NCI-H510A (cell line): ENCODE results near the gene VPS25.
"Not testable (repeated sequence)": the region's sequence is repeated elsewhere in the genome, so short reads cannot be mapped to it uniquely, and the experiment has no call there.

Experiments
- DNase-seq: peaks from one replicate; lab custom pipeline; 2025; lab: John Stamatoyannopoulos, UW

The VPS25 gene

DNA sequence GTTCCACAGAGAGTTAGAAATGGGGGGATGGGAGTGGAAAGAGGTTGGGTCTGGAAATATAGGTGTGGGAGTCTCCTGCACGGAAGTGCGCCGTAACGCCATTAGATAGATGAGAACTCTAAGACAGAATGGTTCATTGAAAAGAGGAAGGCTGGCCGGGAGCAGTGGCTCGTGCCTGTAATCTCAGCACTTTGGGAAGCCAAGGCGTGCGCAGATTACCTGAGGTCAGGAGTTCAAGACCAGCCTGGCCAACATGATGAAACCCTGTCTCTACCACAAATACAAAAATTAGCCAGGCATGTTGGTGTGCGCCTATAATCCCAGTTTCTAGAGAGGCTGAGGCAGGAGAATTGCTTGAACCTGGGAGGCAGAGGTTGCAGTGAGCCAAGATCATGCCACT is 5.2 kb upstream of the VPS25 start:
- DNase-seq: not testable (repeated sequence)

DNA sequence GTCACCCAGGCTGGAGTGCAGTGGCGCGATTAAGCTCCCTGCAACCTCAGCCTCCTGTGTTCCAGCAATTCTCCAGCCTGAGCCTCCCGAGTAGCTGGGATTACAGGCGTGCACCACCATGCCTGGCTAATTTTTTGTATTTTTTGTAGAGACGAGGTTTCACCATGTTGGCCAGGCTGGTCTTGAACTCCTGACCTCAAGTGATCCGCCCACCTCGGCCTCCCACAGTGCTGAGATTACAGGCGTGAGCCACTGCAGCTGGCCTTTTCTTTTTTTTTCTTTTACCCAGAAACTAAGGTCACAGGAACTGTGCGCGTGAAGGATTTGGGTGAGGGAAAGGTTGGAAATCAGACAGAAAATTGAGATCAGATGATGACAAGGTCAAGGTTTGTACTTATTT is 3.3 kb upstream of the VPS25 start:
- DNase-seq: not testable (repeated sequence)

DNA sequence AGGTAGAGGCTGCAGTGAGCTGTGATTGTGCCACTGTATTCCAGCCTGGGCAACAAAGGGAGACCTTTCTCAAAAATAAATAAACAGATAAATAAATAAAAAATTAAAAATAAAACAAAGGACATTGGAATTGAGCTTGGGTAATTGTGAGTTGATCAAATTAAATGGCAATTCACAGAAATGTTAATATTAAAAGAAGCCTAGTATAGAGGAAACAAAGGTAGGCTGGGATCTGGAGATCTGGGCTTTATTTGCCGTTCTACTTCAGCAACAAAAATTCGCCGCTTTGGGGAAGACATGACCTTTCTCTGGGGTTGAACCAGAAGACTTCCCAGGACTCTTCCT is 332 bp upstream of the VPS25 start:
- no peak for DNase-seq

DNA sequence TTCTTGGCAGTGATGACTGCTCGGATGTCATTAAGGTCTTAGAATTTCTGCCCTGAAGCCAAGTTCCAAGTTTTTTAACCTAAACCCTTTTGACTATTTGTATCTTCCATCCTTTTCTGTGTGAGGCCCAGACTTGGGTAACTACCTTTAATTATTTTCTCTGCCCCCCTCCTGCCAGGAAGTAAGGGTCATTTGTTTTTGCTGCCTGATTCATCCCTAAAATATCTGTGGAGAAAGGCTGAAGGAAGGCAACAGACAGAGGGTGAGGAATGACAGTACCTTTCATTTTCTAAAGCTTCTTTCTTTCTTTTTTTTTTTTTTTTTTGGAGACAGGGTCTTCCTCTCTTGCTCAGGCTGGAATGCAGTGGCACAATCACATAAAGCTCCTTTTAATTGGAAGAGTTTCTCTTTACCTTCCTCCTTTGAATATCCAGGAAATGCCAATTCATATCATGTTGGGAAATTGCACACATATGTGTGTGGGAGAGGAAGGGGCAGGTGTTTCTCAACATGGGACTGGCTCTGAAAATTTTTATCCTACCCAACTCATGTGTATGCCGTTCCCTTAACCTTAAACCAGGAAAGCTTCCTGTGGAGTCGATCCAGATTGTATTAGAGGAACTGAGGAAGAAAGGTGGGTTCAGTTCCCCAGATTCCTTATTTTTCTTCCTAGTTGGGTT is 957 bp downstream of the VPS25 start:
- DNase-seq: no peak

DNA sequence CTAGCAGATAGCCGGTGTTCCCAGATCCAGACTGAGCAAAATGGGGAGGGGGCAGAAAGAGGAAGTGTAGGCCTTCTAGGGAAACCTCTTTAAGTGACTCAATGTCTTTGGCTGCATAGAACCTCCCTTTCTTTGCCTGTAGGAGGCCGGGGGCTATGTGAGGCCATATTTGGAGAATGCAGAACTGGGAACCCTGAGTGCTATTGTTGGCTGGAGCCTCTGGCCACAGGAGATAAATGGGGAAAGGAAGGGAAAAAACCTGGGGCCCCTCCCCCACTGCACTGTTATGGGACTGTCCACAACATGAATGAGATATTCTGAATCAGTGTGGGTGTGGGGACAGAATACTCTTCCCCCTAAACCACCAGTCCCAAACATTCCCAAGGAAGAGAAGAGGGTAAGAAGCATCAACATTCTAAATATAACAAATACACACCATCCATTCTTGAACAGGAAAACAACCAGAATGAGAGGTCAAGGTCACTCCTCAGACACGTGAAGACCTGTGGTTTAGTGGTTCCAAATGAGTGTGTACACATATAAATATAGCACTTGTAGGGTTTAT is 2.4 kb downstream of the VPS25 start:
- DNase-seq: no peak

DNA sequence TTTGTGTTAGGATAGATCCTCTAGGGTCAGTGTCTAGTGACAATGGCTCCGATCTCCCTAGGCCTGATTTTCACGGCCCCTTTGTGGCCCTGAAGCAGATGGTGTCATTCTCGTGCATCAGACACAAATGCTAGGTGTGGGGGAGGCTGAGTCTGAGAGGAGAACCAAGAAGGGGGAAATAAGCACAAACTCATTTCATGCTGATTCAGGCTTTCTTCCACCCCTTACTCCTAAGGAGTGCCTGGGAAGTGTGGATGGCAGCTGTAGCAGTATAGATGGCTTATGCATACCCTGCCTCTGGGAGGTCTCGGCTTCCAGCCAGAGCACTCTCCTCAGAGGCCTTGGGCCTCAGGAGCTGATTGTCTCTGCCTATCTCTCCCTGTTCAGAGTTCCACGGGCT is 5.3 kb downstream of the VPS25 start:
- DNase-seq: no peak

DNA sequence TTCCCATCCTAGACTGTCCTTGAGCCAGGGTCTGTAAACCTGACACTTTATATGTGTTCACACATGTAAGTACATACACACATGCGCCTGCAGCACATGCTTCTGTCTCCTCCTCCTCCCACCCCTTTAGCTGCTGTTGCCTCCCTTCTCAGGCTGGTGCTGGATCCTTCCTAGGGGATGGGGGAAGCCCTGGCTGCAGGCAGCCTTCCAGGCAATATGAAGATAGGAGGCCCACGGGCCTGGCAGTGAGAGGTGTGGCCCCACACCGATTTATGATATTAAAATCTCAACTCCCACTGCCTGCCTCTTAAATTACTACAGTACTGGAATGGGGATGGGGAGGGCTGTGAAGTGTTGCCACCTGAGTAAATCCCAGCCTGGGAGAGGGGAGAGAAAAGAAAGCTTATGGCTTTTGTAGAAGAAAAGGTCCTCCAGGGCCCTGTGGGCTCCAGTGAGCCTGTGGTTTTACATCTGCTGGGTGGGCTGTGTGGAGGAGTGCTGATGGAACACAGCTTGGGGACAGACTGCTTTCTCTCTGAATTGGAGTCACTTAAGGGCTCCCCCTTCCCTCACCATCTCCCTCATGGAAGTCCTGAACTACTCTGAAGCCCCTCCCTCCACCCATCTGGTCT is 6.2 kb downstream of the VPS25 start:
- no peak for DNase-seq

DNA sequence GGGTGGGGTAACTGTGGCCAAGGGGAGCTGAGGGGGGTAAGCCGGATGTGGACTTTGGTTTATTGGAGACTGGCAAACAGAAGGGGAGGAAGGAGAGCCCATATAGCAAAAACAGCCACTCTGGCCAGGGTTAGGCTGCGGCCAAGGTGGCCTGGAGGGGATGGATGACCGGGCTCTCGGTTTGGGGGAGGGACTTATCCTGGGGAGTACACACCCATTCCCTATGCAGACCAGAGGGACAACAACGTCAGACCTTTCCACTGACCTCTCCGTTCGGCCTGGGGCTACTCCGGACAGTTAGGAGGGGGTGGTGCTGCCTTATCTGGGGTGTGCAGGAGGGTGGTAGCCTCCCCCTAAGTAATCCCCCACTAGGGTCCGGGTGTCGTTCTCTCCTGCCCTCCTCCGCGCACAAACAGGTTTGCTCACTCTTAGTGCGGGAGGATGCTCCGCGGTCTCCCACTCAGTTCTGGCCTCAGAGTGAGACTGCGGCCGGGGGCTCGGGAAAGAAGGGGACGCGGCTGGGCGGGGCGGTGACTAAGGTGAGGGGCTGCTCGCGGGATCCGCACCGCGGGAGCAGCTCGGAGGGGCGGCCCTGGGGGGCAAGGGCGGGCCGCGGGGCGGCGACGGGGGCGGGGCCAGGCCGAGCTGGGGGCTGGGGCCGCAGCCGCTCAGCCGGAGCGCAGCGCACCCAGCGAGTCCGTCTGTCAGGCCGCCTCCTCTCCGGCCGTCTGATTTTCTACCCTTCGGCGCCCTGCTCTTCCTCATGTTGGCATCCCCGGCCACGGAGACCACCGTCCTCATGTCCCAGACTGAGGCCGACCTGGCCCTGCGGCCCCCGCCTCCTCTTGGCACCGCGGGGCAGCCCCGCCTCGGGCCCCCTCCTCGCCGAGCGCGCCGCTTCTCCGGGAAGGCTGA is 6.9 kb downstream of the VPS25 start, which contains the start of gene WNK4:
TSS of gene WNK4 (plus strand) at position 675 of the 915 bp plus-strand sequence. CDS start at position 764, 89 bp downstream.
- DNase-seq: no peak

DNA sequence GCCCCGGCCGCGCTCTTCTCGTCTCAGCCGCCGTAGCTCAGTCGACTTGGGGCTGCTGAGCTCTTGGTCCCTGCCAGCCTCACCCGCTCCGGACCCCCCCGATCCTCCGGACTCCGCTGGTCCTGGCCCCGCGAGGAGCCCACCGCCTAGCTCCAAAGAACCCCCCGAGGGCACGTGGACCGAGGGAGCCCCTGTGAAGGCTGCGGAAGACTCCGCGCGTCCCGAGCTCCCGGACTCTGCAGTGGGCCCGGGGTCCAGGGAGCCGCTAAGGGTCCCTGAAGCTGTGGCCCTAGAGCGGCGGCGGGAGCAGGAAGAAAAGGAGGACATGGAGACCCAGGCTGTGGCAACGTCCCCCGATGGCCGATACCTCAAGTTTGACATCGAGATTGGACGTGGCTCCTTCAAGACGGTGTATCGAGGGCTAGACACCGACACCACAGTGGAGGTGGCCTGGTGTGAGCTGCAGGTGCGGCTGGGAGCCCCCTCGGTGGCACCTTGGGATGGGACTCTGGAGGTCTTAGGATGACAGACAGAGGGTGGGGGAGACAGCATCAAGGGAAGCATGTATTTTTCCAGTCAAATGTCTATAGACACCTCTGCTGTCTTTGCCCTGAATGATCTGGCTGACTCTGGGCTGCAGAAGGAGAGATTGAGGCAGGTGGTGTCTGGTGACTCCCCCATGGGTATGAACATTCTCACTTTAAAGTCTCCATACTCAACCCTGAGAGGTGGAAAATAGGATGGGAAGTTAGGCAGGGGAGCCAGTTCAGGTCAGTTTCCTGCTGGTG is 7.8 kb downstream of the VPS25 start:
- no peak for DNase-seq

DNA sequence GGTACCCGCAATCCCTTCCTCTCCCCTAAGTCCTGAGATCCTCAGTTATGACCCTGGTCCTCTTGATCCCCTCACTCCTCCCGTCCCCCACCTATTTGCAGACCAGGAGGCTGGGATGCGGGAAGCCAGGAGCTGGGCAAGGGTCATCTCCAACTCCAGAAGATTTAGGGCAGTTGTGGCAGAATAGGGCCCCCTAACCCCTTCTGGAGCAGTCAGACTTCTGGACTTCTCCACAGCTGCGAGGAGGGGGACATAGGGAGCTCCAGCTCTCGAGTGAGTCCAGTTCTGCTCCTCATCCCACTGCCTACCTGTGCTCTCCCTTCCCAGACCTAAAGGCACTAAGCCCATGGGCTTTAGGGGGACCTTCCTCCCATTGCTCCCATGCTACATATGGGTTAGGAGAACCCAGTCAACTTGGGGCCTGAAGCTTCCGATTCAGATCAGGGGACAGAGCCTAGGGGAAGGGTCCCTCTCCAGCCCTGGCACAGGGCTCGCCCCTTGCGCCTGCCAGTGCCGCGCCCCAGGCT is 8.5 kb downstream of the VPS25 start:
- DNase-seq: no peak

DNA sequence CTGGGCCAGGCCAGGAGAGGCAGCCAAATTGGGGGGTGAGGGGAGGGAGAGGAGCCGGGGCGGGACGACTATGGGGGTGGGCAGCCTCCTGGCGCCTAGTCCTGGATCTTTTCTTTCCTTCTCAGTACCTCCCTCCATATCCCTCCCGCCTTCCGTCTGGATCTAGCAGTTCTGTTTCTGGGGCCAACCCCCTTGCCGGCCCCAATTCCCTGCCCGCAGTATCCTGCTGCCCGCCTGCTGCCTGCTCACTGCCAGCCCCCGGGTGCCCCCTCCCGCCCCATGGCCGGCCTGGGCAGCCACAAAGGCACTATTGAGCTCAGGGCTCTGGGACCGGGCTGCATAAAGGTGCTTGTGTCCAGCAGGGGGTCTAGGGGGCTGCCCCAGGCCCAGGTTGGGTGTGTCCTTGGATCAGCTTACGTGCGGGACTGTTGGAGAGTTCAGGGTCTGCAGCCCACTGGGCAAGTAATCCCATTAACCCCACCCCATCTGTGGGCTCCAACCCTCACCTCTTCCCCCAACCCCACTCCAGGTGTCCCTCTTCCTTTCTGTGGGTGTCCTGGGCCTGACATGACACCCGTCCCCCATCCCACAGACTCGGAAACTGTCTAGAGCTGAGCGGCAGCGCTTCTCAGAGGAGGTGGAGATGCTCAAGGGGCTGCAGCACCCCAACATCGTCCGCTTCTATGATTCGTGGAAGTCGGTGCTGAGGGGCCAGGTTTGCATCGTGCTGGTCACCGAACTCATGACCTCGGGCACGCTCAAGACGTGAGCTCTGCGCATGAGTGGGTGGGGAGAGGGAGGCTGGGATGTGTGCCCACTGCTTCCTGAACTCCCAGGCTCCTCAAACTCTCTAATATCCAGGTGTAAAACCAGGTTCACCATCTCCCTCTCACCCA is 9.2 kb downstream of the VPS25 start:
- no peak for DNase-seq

DNA sequence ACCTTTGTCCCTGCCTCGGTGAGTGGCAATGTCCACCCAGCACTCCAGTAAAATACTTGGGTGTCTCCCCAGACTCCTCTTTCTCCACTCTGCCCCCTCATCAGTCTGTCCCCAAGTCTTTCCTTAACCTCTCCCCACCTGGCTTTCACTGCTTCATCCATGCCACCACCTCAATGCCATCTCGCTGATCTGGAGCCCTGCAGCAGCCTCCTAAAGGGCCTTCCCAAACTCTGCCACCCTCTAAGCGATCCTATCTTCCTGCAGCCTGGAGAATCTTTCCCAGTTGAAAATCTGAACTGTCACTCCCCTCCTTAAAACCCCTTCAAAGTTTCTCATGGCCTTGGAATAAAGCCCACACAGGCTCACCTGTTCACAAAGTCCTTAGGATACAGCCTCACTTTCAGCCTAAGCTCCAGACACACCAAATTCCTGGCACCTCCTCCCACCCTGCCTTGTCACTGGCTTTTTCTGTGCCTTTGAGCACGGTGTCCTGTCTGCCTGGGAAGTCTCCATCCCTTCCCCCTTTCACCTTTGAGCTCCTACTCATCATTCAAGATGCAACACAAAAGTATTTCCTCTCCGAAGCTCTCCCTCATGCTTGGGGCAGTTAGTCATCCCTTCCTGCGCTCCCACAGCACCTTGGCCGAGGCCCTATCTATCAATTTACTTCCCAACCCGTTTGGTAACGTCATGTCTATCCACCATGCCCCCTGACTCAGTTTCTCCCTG is 10.0 kb downstream of the VPS25 start:
- no peak for DNase-seq

DNA sequence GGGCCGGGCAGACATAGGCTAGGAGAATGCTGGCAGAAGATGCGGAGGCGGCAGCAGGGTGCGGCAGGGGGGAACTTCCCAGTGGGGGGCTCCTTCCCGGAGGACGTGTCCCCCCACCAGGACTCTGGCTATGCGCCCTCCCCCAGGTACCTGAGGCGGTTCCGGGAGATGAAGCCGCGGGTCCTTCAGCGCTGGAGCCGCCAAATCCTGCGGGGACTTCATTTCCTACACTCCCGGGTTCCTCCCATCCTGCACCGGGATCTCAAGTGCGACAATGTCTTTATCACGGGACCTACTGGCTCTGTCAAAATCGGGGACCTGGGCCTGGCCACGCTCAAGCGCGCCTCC is 10.5 kb downstream of the VPS25 start:
- no peak for DNase-seq

DNA sequence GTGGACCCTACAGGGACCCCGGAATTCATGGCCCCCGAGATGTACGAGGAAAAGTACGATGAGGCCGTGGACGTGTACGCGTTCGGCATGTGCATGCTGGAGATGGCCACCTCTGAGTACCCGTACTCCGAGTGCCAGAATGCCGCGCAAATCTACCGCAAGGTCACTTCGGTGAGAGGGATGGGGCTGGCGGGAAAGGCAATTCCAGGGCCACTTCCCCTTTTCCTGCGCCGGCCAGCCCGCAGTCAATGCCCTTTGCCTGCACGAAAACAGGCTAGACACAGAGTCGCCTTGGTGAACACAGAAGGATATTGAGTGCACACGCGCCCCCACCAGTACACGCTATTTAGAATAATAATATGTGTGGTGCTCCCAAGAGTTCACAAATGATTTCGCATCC is 11.2 kb downstream of the VPS25 start:
- DNase-seq: no peak

DNA sequence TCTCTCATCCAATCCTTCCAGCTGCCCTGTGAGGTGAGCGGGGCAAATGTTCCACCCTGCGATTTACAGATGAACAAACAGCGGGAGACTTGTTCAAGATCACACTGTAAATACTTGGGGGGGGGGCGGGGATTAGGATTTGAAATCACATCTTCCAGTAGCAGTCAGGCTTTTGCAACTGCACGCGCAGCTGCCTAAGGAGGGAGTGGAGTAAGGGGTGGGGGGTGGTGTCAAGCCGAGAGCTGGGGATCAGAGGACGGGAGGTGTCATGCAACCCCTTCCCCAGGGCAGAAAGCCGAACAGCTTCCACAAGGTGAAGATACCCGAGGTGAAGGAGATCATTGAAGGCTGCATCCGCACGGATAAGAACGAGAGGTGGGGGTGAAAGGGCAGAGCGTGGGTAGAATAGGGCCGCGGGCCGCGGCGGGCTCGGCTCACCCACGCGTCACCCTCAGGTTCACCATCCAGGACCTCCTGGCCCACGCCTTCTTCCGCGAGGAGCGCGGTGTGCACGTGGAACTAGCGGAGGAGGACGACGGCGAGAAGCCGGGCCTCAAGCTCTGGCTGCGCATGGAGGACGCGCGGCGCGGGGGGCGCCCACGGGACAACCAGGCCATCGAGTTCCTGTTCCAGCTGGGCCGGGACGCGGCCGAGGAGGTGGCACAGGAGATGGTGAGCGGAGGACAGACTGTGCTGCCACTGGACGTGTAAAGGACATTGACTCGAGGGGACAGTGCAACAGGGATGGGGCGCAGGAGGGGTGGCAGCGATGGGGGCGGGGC is 11.8 kb downstream of the VPS25 start:
- no peak for DNase-seq

DNA sequence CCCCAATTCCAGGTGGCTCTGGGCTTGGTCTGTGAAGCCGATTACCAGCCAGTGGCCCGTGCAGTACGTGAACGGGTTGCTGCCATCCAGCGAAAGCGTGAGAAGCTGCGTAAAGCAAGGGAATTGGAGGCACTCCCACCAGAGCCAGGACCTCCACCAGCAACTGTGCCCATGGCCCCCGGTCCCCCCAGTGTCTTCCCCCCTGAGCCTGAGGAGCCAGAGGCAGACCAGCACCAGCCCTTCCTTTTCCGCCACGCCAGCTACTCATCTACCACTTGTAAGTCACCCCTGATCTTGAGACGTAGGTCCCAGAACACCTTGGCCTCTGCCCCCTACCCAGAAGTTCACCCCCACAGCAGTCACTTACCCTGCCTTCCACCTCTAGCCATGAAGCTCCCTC is 14.0 kb downstream of the VPS25 start:
- no peak for DNase-seq

DNA sequence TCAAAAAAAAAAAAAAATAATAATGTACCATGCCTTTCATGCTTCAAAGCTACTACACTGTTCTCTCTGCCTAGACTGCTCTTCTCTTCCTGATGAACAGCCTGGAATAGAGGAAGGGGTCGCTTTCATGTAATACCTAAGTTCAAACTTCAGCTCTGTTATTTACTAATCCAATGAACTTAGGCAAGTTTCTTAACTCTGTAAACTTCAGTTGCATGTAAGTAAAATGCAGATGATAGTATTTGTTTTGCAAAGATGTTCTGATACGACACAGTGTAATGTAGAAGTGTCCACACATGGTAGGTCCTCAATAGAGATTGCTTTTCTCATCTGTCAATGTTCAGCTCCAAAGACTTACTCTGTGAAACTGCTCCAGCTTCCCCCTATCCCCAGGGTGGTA is 18.7 kb downstream of the VPS25 start:
- no peak for DNase-seq

DNA sequence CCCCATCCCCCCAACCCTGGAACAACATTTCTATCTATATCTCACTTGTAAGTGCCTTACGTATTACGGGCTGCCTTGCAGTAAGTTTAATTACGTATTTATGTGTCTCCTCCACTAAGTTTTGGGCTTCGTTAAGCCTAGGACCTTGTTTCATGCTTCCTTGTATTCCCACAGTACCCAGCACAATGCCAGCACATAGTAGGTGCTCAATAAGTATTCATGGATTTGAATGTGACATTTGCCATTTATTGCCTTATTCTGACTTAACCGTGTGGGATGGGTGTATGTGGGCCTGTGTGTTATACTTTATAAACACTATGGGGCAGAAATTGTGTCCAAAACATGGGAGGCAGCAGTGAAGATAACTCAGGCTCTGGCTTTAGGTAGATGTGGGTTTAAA is 19.3 kb downstream of the VPS25 start:
- no peak for DNase-seq

DNA sequence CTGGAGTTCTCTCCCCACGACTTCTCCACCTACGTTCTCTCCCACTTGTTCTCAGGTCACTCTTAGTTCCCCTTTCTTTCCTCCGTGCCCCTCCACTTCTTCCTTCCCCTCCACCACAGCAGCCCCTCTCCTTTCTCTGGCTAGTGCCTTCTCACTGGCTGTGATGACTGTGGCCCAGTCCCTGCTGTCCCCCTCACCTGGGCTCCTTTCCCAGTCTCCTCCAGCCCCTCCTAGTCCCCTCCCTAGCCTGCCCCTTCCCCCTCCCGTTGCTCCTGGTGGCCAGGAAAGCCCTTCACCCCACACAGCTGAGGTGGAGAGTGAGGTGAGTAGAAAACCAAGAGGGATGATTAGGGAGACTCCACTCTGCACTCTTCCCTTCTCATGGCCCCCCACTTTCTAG is 21.8 kb downstream of the VPS25 start:
- no peak for DNase-seq
